ENCODE measurements around the gene RHOV.

The RHOV gene

DNA sequence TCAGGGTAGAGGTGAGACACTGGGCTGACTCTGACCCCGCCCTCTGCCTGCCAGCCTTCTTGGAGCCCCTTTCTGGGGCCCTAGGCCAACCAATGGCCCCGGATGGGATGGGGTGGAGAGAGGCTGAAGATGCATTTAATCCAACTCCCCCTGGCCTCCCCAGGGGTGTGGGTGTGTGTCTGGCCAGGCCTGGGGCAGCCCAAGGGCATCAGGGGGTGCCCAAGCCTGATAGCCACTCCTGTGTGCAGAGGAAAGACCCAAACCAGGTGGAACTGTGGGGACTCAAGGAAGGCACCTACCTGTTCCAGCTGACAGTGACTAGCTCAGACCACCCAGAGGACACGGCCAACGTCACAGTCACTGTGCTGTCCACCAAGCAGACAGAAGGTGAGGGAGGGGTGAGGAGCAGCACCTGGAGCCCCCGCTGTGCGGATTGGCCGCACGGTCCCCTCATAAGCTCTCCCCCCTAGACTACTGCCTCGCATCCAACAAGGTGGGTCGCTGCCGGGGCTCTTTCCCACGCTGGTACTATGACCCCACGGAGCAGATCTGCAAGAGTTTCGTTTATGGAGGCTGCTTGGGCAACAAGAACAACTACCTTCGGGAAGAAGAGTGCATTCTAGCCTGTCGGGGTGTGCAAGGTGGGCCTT is 20.7 kb downstream of the RHOV start:
- no peak overlapping the region for H3K4me3 ChIP-seq (ENCODE audit: low read length)
- no peak for DNase-seq (ENCODE audit: low read depth, low spot score)

DNA sequence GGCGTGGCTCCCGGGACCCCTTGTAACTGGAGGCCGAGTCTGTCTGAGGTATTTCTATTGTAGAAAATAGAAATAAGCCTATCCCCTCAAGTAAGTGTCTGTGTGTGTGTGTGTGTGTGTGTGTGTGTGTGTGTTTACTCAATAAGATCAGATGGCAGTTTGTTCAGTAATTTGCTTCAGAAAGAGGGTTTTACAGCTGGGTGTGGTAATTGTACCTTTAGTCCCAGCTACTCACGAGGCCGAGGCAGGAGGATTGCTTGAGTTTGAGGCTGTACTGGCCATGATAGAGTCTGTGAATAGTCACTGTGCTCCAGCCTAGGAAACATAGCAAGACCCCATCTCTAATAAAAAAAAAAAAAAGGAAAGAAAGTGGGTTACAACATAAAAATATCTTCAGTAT is 21.5 kb downstream of the RHOV start:
- H3K4me3 ChIP-seq (ENCODE audit: low read length): no peak overlapping the region

DNA sequence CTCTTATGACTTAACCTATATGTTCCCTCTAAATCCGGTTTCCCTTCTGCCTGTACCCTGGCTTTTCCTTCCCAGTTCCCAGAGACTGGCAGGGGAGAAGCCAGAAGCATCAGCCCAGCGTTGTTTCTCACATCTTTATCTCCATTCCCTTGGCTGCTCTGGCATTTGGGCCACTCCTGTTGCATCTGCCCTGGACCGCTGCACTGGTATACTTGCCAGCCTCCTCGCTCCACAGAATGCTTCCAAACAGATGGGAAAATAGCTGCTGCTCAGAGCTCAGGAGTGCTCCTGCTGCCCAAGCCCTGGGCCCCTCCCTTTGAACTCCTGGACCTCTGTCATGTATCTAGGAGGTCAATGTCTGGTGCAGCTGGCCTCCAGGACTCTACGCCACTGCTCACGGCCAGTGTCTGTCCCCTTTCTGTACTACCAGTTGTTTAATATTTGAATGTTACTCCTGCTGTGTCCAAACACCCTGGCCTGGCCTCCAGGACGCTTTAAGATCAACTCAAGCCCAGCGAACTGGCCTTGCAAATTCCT is 23.4 kb downstream of the RHOV start:
- no peak overlapping the region for H3K4me3 ChIP-seq (ENCODE audit: low read length)
- DNase-seq (ENCODE audit: low read depth, low spot score): no peak

More for the DNA sequence above, 21.5 kb downstream of the RHOV start:
- DNase-seq (ENCODE audit: low read depth, low spot score): no peak

DNA sequence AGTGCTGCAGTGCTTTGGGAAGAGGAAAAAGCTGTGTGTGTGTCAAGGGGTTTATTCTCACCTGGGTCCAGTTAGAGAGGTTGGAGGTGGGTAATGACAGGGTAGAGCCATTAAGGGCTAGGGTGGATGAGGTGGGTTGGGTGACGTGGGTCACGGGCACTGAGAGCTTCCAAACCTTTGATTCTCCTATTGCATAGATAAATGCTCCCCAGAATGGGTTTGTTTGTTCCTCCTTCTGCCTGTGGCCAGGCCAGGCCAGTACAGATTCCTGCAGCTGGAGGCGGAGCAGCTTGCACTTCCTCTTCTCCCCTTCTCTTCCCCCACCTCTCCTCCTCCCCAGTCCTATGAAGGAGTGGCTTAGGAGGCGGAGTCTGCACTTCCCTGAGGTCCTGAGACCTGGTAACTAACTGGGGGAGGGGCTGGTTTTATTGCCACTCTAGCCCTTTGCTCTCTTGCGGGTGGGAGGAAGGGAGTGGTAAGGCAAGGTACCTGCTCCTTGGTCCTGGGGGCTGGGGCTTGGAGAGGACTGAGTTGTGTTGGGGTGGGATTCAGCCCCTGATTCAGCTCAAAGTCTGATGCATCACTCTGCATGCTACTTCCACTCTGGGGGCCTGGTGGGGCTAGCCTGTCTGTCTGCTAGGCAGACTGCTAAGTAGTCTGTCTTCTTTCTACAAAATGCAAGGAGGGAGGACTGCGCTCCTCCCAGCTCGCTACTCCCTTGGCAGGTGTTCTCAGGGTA is 26.6 kb downstream of the RHOV start:
- peak; percentile 72 for DNase-seq (ENCODE audit: low read depth, low spot score)
- H3K4me3 ChIP-seq (ENCODE audit: low read length): no peak overlapping the region

DNA sequence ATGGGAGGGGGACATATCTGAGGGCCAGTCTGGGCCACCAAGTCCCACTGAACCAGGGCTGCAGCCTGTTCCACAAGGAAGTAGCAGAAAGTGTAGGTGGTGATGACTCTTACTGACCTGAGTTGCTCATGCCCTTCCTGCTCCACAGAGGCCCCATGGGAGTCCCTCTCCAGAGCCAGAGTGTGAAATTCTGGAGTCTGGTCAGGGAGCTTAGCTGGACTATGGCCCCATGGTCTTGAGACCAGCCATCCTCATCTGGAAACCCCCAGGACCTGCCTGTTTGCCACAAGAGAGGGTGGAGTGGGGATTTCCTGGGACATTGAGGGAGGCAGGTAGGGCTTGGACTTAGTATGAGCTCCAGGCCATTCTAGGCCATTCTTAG is 27.2 kb downstream of the RHOV start:
- H3K4me3 ChIP-seq (ENCODE audit: low read length): no peak overlapping the region

DNA sequence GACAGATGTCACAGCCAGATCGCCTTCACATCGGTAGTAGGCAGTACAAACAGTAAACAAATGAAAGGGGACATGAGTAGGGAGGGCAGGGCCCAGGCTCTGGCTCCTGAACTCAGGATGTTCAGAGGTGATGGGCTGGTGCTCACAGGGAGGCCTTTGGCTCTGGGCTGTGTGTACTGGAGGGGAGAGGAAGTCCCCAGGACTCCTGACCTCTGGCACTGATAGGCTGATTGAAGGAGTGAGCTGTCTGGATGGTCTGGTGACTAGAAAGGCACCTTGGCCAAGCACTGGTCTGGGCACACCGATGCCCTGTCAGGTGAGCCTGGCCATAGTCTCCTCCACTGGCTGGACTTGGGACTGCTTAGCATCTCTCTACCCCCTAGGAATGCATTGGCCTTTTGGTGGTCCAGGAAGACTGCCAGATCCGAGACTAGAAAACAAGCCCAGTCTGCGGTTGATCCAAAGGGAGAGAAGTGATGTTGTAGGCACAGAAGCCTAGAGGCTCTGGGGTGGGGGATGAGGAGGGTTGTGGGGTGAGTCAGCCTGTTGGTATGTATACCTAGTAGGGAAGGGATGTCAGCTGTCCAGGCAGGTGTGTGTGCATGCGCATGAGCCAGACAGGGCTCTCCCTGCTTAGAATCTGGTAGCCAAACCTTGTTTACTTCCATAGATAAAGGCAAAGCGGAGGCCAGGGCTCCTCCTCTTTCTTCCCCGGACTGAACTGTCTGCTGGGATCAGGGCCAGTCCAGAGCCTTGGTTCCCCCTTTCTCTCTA is 28.3 kb downstream of the RHOV start:
- no peak overlapping the region for H3K4me3 ChIP-seq (ENCODE audit: low read length)
- DNase-seq (ENCODE audit: low read depth, low spot score): no peak

More for the DNA sequence above, 27.2 kb downstream of the RHOV start:
- DNase-seq (ENCODE audit: low read depth, low spot score): no peak

DNA sequence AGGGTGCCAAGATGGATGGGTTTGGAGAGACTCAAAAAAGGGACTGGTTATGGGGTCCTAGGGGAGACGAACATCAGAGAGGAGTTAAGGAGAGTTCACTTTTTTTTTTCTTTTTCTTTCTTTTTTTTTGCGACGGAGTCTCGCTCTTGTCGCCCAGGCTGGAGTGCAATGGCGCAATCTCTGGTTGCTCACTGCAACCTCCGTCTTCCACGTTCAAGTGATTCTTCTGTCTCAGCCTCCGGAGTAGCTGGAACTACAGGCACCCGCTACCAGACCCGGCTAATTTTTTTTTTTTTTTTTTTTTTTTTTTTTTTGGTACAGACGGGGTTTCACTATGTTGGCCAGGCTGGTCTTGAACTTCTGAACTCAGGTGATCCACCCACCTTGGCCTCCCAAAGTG is 29.0 kb downstream of the RHOV start:
- H3K4me3 ChIP-seq (ENCODE audit: low read length): peak overlapping the region; percentile 55
- no peak for DNase-seq (ENCODE audit: low read depth, low spot score)

DNA sequence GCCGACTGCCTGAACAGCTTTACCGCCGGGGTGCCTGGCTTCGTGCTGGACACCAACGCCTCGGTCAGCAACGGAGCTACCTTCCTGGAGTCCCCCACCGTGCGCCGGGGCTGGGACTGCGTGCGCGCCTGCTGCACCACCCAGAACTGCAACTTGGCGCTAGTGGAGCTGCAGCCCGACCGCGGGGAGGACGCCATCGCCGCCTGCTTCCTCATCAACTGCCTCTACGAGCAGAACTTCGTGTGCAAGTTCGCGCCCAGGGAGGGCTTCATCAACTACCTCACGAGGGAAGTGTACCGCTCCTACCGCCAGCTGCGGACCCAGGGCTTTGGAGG is 29.4 kb downstream of the RHOV start:
- peak; percentile 15 for DNase-seq (ENCODE audit: low read depth, low spot score)
- peak overlapping the region; percentile 55 for H3K4me3 ChIP-seq (ENCODE audit: low read length)

DNA sequence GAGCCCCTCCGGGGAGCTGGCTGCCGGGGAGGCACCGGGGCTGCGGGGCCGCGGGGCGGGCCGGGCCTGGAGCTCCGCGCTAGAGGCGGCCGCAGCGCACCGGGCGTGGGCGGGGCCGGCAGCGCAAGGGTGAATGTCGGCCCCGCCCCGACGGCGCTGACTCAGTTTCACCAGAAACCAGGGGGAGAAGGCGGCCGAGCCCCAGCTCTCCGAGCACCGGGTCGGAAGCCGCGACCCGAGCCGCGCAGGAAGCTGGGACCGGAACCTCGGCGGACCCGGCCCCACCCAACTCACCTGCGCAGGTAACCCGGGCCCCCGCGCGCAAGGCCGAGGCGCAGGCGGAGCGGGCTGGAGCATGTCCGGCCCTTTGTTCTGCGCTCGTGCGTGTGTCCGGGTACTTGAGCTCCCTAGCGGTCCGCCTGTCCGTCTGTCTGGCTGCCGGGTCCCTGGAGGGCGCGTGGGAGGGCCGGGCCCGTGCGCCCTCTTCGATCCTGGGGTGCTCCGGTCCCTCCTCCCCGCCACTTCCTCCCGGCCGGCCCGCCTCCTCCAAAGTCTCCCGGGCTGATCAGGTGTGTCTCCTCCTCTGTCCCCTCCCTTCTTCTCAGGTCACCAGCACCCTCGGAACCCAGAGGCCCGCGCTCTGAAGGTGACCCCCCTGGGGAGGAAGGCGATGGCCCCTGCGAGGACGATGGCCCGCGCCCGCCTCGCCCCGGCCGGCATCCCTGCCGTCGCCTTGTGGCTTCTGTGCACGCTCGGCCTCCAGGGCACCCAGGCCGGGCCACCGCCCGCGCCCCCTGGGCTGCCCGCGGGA is 29.9 kb downstream of the RHOV start, which contains the start of gene SPINT1:
Gene SPINT1, plus strand, starts transcription at position 164 of the 811 bp plus-strand sequence. Its CDS starts 507 bp downstream, at position 671.
- no peak for DNase-seq (ENCODE audit: low read depth, low spot score)
- peak within 1 kb of the TSS; percentile 55 for H3K4me3 ChIP-seq (ENCODE audit: low read length)

DNA sequence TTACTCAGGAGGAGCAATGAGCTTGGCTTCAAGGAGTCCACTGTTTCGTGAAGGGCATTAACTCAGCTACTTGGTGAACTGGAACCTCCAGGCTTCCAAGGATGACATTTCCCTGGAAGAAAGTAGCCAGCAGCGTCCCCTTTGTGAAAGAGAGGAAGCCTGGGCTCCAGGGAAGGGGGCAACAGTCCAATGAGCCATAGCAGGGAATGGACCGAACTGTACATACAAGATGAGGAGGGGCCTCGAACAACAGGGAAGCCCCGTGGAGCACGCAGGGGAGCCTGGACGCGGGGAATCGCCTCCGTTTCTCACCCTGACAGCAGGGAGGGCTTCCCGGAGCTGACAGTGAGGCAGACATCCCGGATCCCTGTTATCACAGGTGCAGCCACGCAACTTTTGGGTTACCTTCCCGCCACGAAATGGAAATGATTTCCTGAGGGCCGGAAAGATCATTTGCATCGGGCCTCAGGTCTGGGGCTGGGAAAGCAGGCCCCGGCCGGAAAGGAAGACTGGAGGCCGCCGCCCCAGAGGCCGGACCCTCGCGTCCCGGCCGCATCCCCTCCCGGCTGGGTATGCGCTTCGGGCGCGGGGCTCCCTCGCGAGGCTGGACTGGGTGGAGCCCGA is 30.7 kb downstream of the RHOV start:
- DNase-seq (ENCODE audit: low read depth, low spot score): no peak
- no peak overlapping the region for H3K4me3 ChIP-seq (ENCODE audit: low read length)

DNA sequence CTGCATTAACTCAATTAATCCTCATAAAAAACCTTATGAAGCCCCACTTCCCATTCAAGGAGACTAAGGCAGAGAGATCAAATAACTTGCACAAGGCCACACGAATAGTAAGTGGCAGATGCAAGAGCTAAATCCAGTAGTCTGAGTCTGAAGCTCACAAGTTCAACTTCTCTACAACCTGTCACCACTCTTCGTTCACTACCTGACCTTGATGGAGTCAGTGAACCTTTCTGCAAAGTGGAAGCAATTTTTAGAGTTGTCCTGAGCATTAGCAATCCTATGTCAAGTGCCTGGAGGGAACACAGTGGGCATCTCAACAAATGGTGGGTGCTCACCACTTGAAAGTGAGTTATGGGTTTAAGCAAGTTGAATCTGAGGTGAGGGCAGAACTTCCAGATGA is 32.3 kb downstream of the RHOV start:
- no peak overlapping the region for H3K4me3 ChIP-seq (ENCODE audit: low read length)
- DNase-seq (ENCODE audit: low read depth, low spot score): no peak

DNA sequence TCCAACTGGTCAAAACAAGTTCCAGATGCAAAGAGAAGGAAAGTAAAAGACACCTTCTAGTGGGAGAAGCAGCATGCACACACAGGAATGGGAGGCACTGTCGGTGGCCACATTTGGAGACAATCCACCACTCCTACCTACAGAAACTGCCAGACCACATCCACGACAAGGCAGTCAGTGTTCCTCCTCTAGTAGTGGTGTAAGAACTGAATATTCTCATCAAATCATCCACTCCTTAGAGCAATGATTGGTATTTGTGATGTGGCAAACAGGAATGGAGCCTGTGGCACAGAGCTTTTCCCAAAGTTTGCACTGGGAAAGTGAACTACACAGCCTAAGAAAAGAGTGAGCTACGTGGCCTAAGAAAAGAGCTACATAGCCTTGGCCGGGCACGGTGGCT is 35.3 kb downstream of the RHOV start:
- no peak overlapping the region for H3K4me3 ChIP-seq (ENCODE audit: low read length)
- DNase-seq (ENCODE audit: low read depth, low spot score): no peak

DNA sequence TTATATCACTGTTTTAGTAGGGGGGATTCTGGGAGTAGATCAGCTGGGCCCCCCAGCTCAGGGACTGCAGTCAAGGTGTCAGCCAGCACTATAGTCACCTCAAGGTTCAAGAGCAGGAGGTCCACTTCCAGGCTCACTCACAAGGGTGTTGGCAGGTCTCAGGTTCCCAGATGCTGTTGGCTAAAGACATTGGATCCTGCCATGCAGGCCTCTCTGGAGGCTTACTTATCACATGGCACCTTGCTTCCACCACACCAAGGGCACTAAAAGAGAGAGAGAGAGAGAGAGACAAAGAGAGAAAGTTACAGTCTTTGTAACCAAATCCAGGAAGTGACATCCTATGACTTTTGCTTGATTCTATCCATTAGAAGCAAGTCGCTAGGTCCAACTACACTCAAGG is 38.0 kb downstream of the RHOV start:
- no peak overlapping the region for H3K4me3 ChIP-seq (ENCODE audit: low read length)
- DNase-seq (ENCODE audit: low read depth, low spot score): no peak

DNA sequence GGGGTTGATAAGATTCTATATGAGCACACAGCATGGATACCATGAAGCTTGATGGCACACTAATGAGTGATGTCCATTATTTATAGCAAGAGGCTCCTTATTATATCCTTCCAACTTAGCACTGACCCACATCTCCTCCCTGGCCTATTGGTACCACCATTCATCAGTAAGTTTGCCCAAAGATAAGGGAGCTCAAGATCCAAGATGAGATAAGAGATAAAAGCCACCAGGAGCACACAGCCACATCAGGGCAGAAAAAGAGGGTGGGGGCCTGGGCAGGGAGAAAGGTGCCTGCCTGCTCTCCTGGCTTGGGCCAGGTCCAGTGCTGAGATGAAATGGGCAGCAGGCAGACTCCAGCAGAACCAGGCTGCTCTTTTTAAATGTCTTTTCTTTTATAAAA is 41.1 kb downstream of the RHOV start:
- H3K4me3 ChIP-seq (ENCODE audit: low read length): no peak overlapping the region
- no peak for DNase-seq (ENCODE audit: low read depth, low spot score)

DNA sequence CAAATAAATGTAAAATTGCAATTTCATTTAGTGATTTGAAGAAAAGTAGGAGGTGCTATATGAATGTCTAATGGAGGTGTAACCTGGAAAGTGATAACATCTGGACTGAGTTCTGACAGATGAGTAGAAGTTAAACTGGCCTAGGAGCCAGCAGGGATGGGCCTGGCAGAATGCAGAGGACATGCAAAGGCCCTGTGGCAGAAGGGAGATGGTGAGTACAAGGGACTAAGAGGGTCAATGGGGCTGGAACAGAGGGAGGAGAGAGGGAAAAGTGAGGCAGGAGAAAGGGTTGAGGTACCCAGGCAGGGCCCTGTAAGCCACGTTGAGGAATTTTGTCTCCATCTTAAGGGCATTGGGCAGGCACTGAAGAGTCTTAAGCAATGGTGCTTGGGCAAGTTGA is 42.2 kb downstream of the RHOV start:
- no peak overlapping the region for H3K4me3 ChIP-seq (ENCODE audit: low read length)
- DNase-seq (ENCODE audit: low read depth, low spot score): no peak

DNA sequence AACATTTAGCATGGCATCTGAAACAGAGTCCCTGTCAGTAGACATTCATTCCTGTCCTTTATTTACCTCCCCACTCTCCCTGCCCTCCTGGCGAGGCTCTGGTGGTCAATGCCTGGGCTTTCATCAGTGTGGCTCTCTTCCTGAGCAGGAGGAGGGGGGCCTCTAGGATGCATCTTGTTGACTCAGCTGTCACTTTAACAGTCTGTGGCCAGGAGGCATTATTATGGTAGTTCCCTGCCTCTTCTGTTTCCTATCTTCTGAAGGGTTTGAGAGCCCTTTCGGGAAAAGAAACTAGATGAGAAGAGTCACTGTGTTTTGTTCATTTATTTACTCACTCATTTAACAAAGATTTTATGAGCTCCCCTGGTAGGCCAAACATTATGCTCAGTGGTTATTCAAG is 43.1 kb downstream of the RHOV start:
- no peak for DNase-seq (ENCODE audit: low read depth, low spot score)
- no peak overlapping the region for H3K4me3 ChIP-seq (ENCODE audit: low read length)

DNA sequence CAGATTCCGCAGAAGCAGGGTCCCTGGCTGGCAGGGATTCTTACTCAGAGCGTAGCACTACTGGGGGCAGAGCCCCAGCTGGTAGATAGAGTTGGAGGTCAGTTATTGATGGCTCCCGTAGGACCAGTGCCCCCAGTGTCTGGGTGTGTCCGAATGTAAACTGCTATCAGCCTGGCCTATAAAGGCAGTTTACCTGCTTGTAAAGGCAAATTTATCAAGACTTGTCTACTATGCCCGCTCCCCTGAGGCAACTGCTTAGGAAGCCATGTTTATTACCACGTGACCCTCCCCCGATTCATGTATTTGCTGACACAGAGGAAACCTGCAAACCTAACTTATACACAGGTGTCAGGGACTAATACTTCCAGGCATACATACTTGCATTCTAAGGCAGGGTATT is 44.9 kb downstream of the RHOV start:
- H3K4me3 ChIP-seq (ENCODE audit: low read length): no peak overlapping the region
- peak; percentile 16 for DNase-seq (ENCODE audit: low read depth, low spot score)

DNA sequence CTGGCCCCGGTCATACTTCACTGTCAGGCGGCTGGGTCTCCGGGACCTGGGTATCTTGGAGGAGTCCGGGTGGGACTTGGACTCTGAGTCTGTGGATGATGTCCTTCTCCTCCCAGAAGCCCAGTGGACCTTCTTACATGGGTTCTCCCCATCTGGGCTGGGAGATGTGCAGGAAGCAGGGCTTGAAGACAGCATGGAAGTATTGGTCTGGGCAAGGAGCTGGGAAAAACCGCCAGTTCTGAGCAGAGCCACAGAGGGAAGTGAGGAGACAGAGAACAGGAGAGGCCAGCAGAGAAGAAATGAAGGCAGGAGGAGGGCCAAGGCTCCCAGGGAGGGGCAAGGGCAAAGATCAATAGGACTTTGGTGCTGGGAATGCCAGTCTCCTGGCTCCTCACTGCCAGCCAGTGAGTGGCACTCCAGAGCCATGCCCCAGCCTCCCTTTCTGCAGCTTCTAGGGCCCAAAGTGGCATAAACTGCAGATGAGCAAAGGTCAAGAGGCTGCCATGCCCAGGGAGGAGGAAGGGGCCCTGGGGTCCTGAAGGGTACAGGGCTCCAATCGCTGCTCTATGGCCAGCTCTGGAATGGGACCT is 45.5 kb downstream of the RHOV start, which contains the start of gene PPP1R14D:
Gene PPP1R14D, minus strand, starts transcription at position 262 of the 590 bp plus-strand sequence. Its CDS starts 67 bp downstream, at position 195.
- H3K4me3 ChIP-seq (ENCODE audit: low read length): no peak within 1 kb of the TSS
- DNase-seq (ENCODE audit: low read depth, low spot score): no peak

Data from Jurkat, Clone E6-1 (cell line).